KMS-11 (cell line): ENCODE measurements around the gene SH3BP4.

Experiments
- H2AFZ ChIP-seq: fragments of 200-600 bp; sonication (generic); 2 replicates; pipeline ENCODE4 v1.6.1; 2016; ENCODE audit warnings: antibody characterized with exemption, mixed run types, low read depth
- H3K27ac ChIP-seq: fragments of 200-600 bp; sonication (generic); 2 replicates; pipeline ENCODE4 v1.6.1; 2016; ENCODE audit warnings: mild to moderate bottlenecking, mixed run types
- H3K27me3 ChIP-seq: fragments of 200-600 bp; sonication (generic); 2 replicates; pipeline ENCODE4 v1.6.1; 2017; ENCODE audit warnings: mild to moderate bottlenecking, low read depth, mixed run types, moderate library complexity; ENCODE audit not compliant: insufficient read depth
- H3K36me3 ChIP-seq: fragments of 200-600 bp; sonication (generic); 2 replicates; pipeline ENCODE4 v1.6.1; 2017; ENCODE audit warnings: mild to moderate bottlenecking, mixed run types; ENCODE audit not compliant: insufficient read depth
- H3K4me1 ChIP-seq: fragments of 200-600 bp; sonication (generic); 2 replicates; pipeline ENCODE4 v1.6.1; 2016; ENCODE audit warnings: mild to moderate bottlenecking, low read depth, mixed run types; ENCODE audit not compliant: poor library complexity, severe bottlenecking
- H3K4me2 ChIP-seq: fragments of 200-600 bp; sonication (generic); 2 replicates; pipeline ENCODE4 v1.7.0; 2016; ENCODE audit warnings: mild to moderate bottlenecking, mixed run types
- H3K4me3 ChIP-seq: fragments of 200-600 bp; sonication (generic); IDR thresholded peaks from 2 replicates; pipeline ENCODE4 v1.6.1; 2017; ENCODE audit warnings: low read depth, low read length, mixed read lengths; ENCODE audit not compliant: insufficient read depth
- H3K79me2 ChIP-seq: fragments of 200-600 bp; sonication (generic); 2 replicates; pipeline ENCODE4 v1.6.1; 2016; ENCODE audit warnings: low read depth, mixed run types; ENCODE audit not compliant: insufficient read depth
- H3K9ac ChIP-seq: fragments of 200-600 bp; sonication (generic); 2 replicates; pipeline ENCODE4 v1.6.1; 2016; ENCODE audit warnings: mild to moderate bottlenecking, mixed run types
- H4K20me1 ChIP-seq: fragments of 200-600 bp; sonication (generic); 2 replicates; pipeline ENCODE4 v1.6.1; 2016; ENCODE audit warnings: mild to moderate bottlenecking, mixed run types; ENCODE audit not compliant: insufficient read depth
- TF ChIP-seq, protein P1 (sequence below): fragments of 200-600 bp; sonication (generic); conservative IDR thresholded peaks from 2 replicates; pipeline ENCODE4 v1.6.1; 2017; ENCODE audit warnings: low read depth, mild to moderate bottlenecking, antibody characterized with exemption, low read length, moderate library complexity, mixed read lengths

SH3BP4 gene

DNA sequence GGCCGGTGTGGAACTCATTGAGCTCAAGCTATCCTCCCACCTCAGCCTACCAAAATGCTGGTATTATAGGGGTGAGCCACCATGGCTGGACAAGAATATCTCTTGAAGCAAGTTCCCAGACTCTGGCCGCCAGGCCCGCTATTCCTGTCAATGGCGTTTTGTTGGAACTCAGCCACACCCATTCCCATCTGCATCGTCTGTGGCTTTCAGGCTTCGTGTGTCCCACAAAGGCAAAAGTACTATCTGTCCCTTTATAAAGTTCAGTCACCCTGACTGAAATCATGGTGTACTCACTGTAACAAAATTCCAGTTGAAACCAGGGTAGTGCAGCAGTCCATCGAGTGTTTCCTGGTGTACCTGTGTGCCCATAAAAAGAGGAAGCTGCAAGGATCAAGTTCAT lies 96.7 kb downstream of the SH3BP4 start:
- Histone ChIP-seq H4K20me1 (no peaks in the 10 kb centered on the region), H3K36me3 (no peaks in the 10 kb centered on the region), H3K4me1 (peaks cover 9% of the 10 kb centered on the region), H3K4me2 (no peak overlapping the region), H2AFZ (no peak overlapping the region), H3K9ac (no peak overlapping the region), H3K4me3 (no peak overlapping the region), H3K79me2 (no peaks in the 10 kb centered on the region), H3K27me3 (no peaks in the 10 kb centered on the region), H3K27ac (no peak overlapping the region)
- TF ChIP-seq, protein P1, sequence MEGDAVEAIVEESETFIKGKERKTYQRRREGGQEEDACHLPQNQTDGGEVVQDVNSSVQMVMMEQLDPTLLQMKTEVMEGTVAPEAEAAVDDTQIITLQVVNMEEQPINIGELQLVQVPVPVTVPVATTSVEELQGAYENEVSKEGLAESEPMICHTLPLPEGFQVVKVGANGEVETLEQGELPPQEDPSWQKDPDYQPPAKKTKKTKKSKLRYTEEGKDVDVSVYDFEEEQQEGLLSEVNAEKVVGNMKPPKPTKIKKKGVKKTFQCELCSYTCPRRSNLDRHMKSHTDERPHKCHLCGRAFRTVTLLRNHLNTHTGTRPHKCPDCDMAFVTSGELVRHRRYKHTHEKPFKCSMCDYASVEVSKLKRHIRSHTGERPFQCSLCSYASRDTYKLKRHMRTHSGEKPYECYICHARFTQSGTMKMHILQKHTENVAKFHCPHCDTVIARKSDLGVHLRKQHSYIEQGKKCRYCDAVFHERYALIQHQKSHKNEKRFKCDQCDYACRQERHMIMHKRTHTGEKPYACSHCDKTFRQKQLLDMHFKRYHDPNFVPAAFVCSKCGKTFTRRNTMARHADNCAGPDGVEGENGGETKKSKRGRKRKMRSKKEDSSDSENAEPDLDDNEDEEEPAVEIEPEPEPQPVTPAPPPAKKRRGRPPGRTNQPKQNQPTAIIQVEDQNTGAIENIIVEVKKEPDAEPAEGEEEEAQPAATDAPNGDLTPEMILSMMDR = no peak

DNA sequence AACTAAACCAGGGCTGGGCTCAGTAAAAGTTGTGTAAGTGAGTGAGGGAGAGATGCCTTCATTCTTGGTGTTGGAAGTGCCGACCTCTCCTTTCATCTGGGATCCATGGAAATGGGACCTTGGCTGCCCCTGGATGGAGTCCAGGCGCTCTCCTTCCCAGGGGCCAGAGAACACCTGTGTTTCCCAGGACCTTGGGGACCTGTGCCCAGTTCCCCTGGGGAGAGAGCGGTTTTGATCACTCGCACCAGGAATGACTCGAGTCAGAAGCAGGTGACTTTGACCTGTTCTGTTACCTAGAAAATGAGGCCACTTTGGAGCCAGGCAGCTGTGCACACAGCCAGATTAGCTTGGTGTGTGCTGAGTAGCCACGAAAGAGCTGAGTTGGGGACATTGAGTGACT lies 97.3 kb downstream of the SH3BP4 start:
- Histone ChIP-seq H3K4me3 (no peak overlapping the region), H3K4me2 (no peak overlapping the region), H3K27me3 (no peaks in the 10 kb centered on the region), H3K4me1 (peaks cover 9% of the 10 kb centered on the region), H3K36me3 (no peaks in the 10 kb centered on the region), H4K20me1 (no peaks in the 10 kb centered on the region), H3K27ac (no peak overlapping the region), H3K9ac (no peak overlapping the region), H3K79me2 (no peaks in the 10 kb centered on the region), H2AFZ (no peak overlapping the region)
- TF ChIP-seq, protein P1 = no peak

DNA sequence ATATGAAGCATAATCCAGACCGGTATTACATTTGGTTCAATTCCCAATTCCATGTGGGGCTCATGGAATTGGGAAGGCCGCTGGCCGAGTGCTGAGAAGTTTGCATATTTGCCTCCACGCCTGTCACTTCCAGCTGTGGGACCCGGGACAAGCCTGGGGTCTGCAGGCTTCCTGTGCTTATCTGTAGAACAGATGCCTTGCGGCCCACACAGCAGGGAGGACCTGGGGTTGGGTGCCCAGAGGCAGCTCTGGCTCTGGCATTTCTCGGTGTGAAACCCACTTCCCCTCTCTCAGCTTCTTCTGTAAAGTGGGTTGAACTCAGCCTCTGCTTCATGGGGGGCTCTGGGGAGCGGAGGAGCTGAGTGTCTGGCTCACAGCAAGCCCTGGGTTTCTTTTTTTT lies 97.9 kb downstream of the SH3BP4 start:
- H3K27ac ChIP-seq = no peak overlapping the region
- no peak overlapping the region for H3K4me2 ChIP-seq
- no peaks in the 10 kb centered on the region for H3K36me3 ChIP-seq
- H4K20me1 ChIP-seq = no peaks in the 10 kb centered on the region
- H2AFZ ChIP-seq = no peak overlapping the region
- H3K4me1 ChIP-seq = peaks cover 9% of the 10 kb centered on the region
- H3K9ac ChIP-seq = no peak overlapping the region
- no peaks in the 10 kb centered on the region for H3K27me3 ChIP-seq
- H3K4me3 ChIP-seq = no peak overlapping the region
- H3K79me2 ChIP-seq = no peaks in the 10 kb centered on the region
- TF ChIP-seq, protein P1 = no peak

DNA sequence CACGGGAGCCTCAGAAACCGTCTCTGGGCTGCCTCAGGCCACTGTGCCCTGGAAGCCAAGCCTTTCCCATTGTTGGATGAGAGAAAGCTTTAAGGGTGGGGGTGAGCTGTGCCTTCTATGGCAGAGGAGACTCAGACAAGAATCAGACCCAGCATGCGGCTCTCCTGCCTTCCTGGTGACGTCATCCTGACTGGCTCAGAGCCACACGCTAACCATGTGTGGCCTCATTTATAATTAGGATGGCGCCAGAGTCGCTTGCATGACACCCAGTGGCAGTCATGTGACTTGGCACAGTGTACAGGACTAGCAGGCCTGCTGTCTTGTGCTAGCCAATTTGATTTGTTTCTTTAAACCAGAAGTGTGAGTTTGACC lies 99.1 kb downstream of the SH3BP4 start:
- no peaks in the 10 kb centered on the region for H3K27me3 ChIP-seq
- H3K36me3 ChIP-seq = no peaks in the 10 kb centered on the region
- H4K20me1 ChIP-seq = no peaks in the 10 kb centered on the region
- H3K9ac ChIP-seq = no peak overlapping the region
- H3K4me1 ChIP-seq = no peaks in the 10 kb centered on the region
- H2AFZ ChIP-seq = no peak overlapping the region
- H3K27ac ChIP-seq = no peak overlapping the region
- no peaks in the 10 kb centered on the region for H3K79me2 ChIP-seq
- no peak overlapping the region for H3K4me3 ChIP-seq
- no peak overlapping the region for H3K4me2 ChIP-seq
- TF ChIP-seq, protein P1 = no peak
